DND-41 (cell line): ENCODE results near the gene GLRA1.

Source experiments
- ATAC-seq: fragments of 200-7000 bp; cut with Tn5 transposase; 3 replicates; pipeline ENCODE4 v1.9.1; 2021; ENCODE audit warnings: low read depth; ENCODE audit not compliant: insufficient read depth
- DNase-seq: peaks from one replicate; pipeline ENCODE4 v3.0.0-alpha.2; 2020
- H2AFZ ChIP-seq: 2 replicates; pipeline ENCODE4 v1.6.0; 2012; ENCODE audit warnings: low read depth, low read length
- H3K27ac ChIP-seq: 2 replicates; pipeline ENCODE4 v1.5.1; 2012; ENCODE audit warnings: low read length, inconsistent platforms
- H3K27me3 ChIP-seq: fragments of 200-600 bp; sonication (generic); 2 replicates; pipeline ENCODE4 v1.6.0; 2012; ENCODE audit warnings: low read length, mild to moderate bottlenecking, inconsistent platforms; ENCODE audit not compliant: insufficient read depth, poor library complexity
- H3K36me3 ChIP-seq: 2 replicates; pipeline ENCODE4 v1.5.1; 2012; ENCODE audit warnings: low read length, inconsistent platforms; ENCODE audit not compliant: insufficient read depth
- H3K4me1 ChIP-seq: 2 replicates; pipeline ENCODE4 v1.5.1; 2012; ENCODE audit warnings: mild to moderate bottlenecking, low read length; ENCODE audit not compliant: insufficient read depth
- H3K4me2 ChIP-seq: 2 replicates; pipeline ENCODE4 v1.6.0; 2012; ENCODE audit warnings: mild to moderate bottlenecking, moderate library complexity, low read length, inconsistent platforms; ENCODE audit not compliant: insufficient read depth
- H3K4me3 ChIP-seq, 2 experiments: fragments of 200-600 bp in 1 of 2; shearing (Covaris generic) in 1 of 2; 2 replicates each; pipeline ENCODE4 v1.5.1; 2012 to 2016; ENCODE audit warnings: inconsistent platforms in 2 of 2, low read length in 2 of 2, mild to moderate bottlenecking in 2 of 2, low read depth in 1 of 2, moderate library complexity in 1 of 2
- H3K79me2 ChIP-seq: 2 replicates; pipeline ENCODE4 v1.6.0; 2012; ENCODE audit warnings: low read length, inconsistent platforms; ENCODE audit not compliant: insufficient read depth
- H3K9ac ChIP-seq: 2 replicates; pipeline ENCODE4 v1.6.0; 2012; ENCODE audit warnings: low read depth, mild to moderate bottlenecking, inconsistent platforms, low read length, moderate library complexity
- H3K9me3 ChIP-seq: 2 replicates; pipeline ENCODE4 v1.5.1; 2012; ENCODE audit warnings: low read length, moderate library complexity, mild to moderate bottlenecking, inconsistent platforms; ENCODE audit not compliant: insufficient read depth, severe bottlenecking
- H4K20me1 ChIP-seq: 2 replicates; pipeline ENCODE4 v1.6.0; 2012; ENCODE audit warnings: low read length; ENCODE audit not compliant: insufficient read depth
- EZH2 ChIP-seq: IDR thresholded peaks from 3 replicates; pipeline ENCODE4 v1.6.1; 2012; ENCODE audit warnings: borderline replicate concordance, low read depth, mild to moderate bottlenecking, moderate library complexity, low read length, inconsistent platforms; ENCODE audit not compliant: severe bottlenecking
- TF ChIP-seq, protein P1 (sequence below): IDR thresholded peaks from 2 replicates; pipeline ENCODE4 v1.5.1; 2012; ENCODE audit warnings: borderline replicate concordance, low read length, moderate library complexity, mild to moderate bottlenecking; ENCODE audit not compliant: poor library complexity, severe bottlenecking; ENCODE audit errors: extremely low read depth

GLRA1 gene

DNA sequence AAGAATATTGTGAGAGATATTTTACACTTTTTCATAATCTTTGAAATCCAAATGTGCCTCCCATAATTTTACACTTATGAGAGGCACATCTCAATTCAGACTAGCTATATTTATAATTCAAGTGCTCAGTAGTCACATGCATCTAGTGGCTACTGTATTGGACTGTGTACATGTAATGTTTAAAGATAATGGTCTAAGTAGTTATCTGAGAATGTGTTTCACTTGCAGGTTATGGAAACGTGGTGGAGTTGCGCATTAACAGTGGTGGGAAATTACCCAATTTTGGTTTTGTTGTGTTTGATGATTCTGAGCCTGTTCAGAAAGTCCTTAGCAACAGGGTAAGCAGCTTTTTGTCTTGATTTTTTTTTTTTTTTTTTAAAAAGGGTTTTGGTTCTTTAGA, 124.1 kb downstream of the GLRA1 start:
- DNase-seq (no peak), ATAC-seq (no peak)
- Histone ChIP-seq H3K79me2 (peaks cover 61% of the 10 kb centered on the region), H3K9ac (no peak overlapping the region), H3K4me3 (no peak overlapping the region), H3K4me2 (no peak overlapping the region), H2AFZ (no peak overlapping the region), H3K27ac (no peak overlapping the region), H4K20me1 (peaks cover 55% of the 10 kb centered on the region), H3K9me3 (no peaks in the 10 kb centered on the region), H3K36me3 (peaks cover 95% of the 10 kb centered on the region), H3K4me1 (no peaks in the 10 kb centered on the region), H3K27me3 (no peaks in the 10 kb centered on the region)
- TF ChIP-seq, protein P1, sequence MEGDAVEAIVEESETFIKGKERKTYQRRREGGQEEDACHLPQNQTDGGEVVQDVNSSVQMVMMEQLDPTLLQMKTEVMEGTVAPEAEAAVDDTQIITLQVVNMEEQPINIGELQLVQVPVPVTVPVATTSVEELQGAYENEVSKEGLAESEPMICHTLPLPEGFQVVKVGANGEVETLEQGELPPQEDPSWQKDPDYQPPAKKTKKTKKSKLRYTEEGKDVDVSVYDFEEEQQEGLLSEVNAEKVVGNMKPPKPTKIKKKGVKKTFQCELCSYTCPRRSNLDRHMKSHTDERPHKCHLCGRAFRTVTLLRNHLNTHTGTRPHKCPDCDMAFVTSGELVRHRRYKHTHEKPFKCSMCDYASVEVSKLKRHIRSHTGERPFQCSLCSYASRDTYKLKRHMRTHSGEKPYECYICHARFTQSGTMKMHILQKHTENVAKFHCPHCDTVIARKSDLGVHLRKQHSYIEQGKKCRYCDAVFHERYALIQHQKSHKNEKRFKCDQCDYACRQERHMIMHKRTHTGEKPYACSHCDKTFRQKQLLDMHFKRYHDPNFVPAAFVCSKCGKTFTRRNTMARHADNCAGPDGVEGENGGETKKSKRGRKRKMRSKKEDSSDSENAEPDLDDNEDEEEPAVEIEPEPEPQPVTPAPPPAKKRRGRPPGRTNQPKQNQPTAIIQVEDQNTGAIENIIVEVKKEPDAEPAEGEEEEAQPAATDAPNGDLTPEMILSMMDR: no peak
- no peak for TF ChIP-seq EZH2

DNA sequence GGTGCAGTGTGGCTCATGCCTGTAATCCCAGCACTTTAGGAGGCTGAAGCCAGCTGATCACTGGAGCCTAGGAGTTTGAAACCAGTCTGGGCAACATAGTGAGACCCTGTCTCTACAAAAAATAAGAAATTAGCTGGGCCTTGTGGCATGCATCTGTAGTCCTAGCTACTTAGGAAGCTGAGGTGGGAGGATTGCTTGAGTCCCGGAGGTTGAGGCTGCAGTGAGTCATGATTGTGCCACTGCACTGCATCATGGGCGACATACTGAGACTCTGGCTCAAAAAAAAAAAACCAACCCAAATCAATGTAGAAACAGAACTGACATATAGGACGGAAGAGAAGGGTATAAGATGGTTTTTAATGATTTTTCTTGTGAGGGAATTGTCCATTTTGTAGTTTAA, 125.2 kb downstream of the GLRA1 start:
- H3K27ac ChIP-seq: no peak overlapping the region
- no peak for DNase-seq
- H3K4me1 ChIP-seq: no peaks in the 10 kb centered on the region
- H2AFZ ChIP-seq: no peak overlapping the region
- H3K4me3 ChIP-seq: no peak overlapping the region
- H3K27me3 ChIP-seq: no peaks in the 10 kb centered on the region
- TF ChIP-seq, protein P1: no peak
- TF ChIP-seq EZH2: no peak
- H3K9me3 ChIP-seq: no peaks in the 10 kb centered on the region
- H4K20me1 ChIP-seq: peaks cover 59% of the 10 kb centered on the region
- H3K79me2 ChIP-seq: peaks cover 71% of the 10 kb centered on the region
- peaks cover 96% of the 10 kb centered on the region for H3K36me3 ChIP-seq
- no peak for ATAC-seq
- H3K4me2 ChIP-seq: no peak overlapping the region
- no peak overlapping the region for H3K9ac ChIP-seq

DNA sequence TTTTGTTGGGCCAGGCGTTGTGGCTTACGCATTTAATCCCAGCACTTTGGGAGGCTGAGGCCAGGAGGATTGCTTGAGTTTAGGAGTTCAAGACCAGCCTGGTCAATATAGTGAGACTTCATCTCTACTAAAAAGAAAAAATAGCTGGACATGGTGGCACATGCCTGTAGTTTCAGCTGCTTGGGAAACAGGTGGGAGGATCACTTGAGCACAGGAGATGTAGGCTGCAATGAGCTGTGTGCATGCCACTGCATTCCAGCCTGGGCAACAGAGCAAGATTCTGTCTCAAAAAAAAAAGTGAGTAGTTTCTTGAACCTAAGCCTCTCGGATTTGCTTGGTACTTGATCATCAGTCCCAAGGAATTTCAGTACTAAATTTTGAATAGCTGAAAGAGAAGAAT, 126.0 kb downstream of the GLRA1 start:
- H3K79me2 ChIP-seq: peaks cover 75% of the 10 kb centered on the region
- H2AFZ ChIP-seq: no peak overlapping the region
- H3K4me1 ChIP-seq: no peaks in the 10 kb centered on the region
- no peak overlapping the region for H3K9ac ChIP-seq
- DNase-seq (no peak), ATAC-seq (no peak)
- no peak overlapping the region for H3K4me3 ChIP-seq
- no peak overlapping the region for H3K27ac ChIP-seq
- H4K20me1 ChIP-seq: peaks cover 62% of the 10 kb centered on the region
- no peaks in the 10 kb centered on the region for H3K9me3 ChIP-seq
- no peak for TF ChIP-seq EZH2
- TF ChIP-seq, protein P1: no peak
- no peaks in the 10 kb centered on the region for H3K27me3 ChIP-seq
- peaks cover 96% of the 10 kb centered on the region for H3K36me3 ChIP-seq
- H3K4me2 ChIP-seq: no peak overlapping the region

DNA sequence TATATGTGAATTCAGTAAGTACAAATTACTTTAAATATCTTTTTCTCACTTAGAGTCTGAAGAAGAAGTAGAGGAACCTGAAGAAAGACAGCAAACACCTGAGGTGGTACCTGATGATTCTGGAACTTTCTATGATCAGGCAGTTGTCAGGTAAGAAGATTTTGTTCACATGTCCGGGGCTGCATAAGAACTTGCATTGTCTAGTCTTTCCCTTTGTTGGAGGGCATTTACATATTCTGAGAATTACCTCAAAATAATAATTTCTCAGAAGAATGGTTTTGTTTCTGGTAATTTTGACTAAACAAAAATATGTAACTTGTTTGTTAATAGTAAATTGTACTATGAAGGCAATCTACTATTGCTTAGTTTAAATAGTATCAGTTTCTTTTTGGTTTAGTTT, 129.2 kb downstream of the GLRA1 start:
- H3K9ac ChIP-seq: no peak overlapping the region
- no peak overlapping the region for H3K27ac ChIP-seq
- H3K4me2 ChIP-seq: no peak overlapping the region
- no peaks in the 10 kb centered on the region for H3K9me3 ChIP-seq
- peaks cover 97% of the 10 kb centered on the region for H3K36me3 ChIP-seq
- no peaks in the 10 kb centered on the region for H3K27me3 ChIP-seq
- TF ChIP-seq, protein P1: no peak
- no peak for TF ChIP-seq EZH2
- no peak overlapping the region for H2AFZ ChIP-seq
- H4K20me1 ChIP-seq: peaks cover 80% of the 10 kb centered on the region
- ATAC-seq: no peak
- H3K4me1 ChIP-seq: no peaks in the 10 kb centered on the region
- DNase-seq: no peak
- H3K79me2 ChIP-seq: peaks cover 92% of the 10 kb centered on the region
- H3K4me3 ChIP-seq: no peak overlapping the region
